Mesendoderm (in vitro differentiated cells): ENCODE results near the gene PF4V1.

Experiments used
- DNase-seq: peaks from one replicate; pipeline ENCODE4 v3.0.0; 2013
- H2AK5ac ChIP-seq: 2 replicates; pipeline ENCODE4 v1.6.1; 2013; ENCODE audit warnings: low read length, inconsistent platforms
- H2BK120ac ChIP-seq: 2 replicates; pipeline ENCODE4 v1.6.1; 2013; ENCODE audit warnings: low read depth, mild to moderate bottlenecking, low read length, moderate library complexity, mixed read lengths
- H2BK15ac ChIP-seq: replicated peaks from 2 replicates; pipeline ENCODE4 v1.6.1; 2013; ENCODE audit warnings: low read depth, mild to moderate bottlenecking, moderate library complexity
- H2BK5ac ChIP-seq: 2 replicates; pipeline ENCODE4 v1.6.1; 2013; ENCODE audit warnings: low read length, inconsistent platforms
- H3K18ac ChIP-seq: 2 replicates; pipeline ENCODE4 v1.6.1; 2013; ENCODE audit warnings: mild to moderate bottlenecking, low read length, mixed read lengths
- H3K23ac ChIP-seq: one replicate; pipeline ENCODE4 v1.6.1; 2013; ENCODE audit warnings: low read length
- H3K27ac ChIP-seq: 2 replicates; pipeline ENCODE4 v1.5.1; 2013; ENCODE audit warnings: low read depth, mild to moderate bottlenecking, inconsistent platforms, low read length, moderate library complexity
- H3K27me3 ChIP-seq: 2 replicates; pipeline ENCODE4 v1.6.1; 2013; ENCODE audit warnings: low read length, control low read depth, mild to moderate bottlenecking, inconsistent platforms; ENCODE audit not compliant: insufficient read depth, poor library complexity
- H3K36me3 ChIP-seq: 2 replicates; pipeline ENCODE4 v1.6.1; 2013; ENCODE audit warnings: low read length, inconsistent platforms; ENCODE audit not compliant: control insufficient read depth, insufficient read depth
- H3K4ac ChIP-seq: one replicate; pipeline ENCODE4 v1.6.1; 2013; ENCODE audit warnings: low read depth, mild to moderate bottlenecking, low read length, moderate library complexity
- H3K4me1 ChIP-seq: 2 replicates; pipeline ENCODE4 v1.6.1; 2013; ENCODE audit warnings: low read depth, low read length, inconsistent platforms; ENCODE audit not compliant: control insufficient read depth
- H3K4me2 ChIP-seq: 2 replicates; pipeline ENCODE4 v1.6.1; 2013; ENCODE audit warnings: low read length
- H3K4me3 ChIP-seq: 2 replicates; pipeline ENCODE4 v1.5.1; 2013; ENCODE audit warnings: mild to moderate bottlenecking, low read length
- H3K56ac ChIP-seq: one replicate; pipeline ENCODE4 v1.6.1; 2013; ENCODE audit warnings: low read length
- H3K79me1 ChIP-seq: 2 replicates; pipeline ENCODE4 v1.6.1; 2013; ENCODE audit warnings: low read length, inconsistent platforms
- H3K79me2 ChIP-seq: 2 replicates; pipeline ENCODE4 v1.6.1; 2013; ENCODE audit warnings: mild to moderate bottlenecking, low read length; ENCODE audit not compliant: control insufficient read depth, insufficient read depth
- H3K9ac ChIP-seq: 2 replicates; pipeline ENCODE4 v1.6.1; 2013; ENCODE audit warnings: low read length, inconsistent platforms
- H4K5ac ChIP-seq: one replicate; pipeline ENCODE4 v1.6.1; 2013; ENCODE audit warnings: low read length
- H4K8ac ChIP-seq: one replicate; pipeline ENCODE4 v1.6.1; 2013; ENCODE audit warnings: low read depth, mild to moderate bottlenecking, control low read depth, low read length, moderate library complexity
- WGBS: extraction: QIAGEN DNeasy Blood & Tissue Kit; methylation state at CpG from one replicate; pipeline ENCODE4 v1.1.7; 2013; ENCODE audit warnings: low lambda C conversion rate, missing lambda C conversion rate; ENCODE audit not compliant: insufficient coverage; ENCODE audit errors: extremely low coverage; 5-methylcytosine and 5-hydroxymethylcytosine counted together

The PF4V1 gene

GRCh38 chr4:73831569-73831968 lies 21.5 kb upstream of the PF4V1 start:
- Histone ChIP-seq H2BK15ac (no peak overlapping the region), H4K5ac (no peak overlapping the region), H2BK120ac (no peak overlapping the region), H3K9ac (no peak overlapping the region), H3K18ac (no peak overlapping the region), H3K4me2 (no peak overlapping the region), H3K23ac (no peak overlapping the region), H3K79me2 (no peaks in the 10 kb centered on the region), H3K4me3 (no peak overlapping the region), H4K8ac (no peak overlapping the region), H3K56ac (no peak overlapping the region), H3K27ac (no peak overlapping the region), H3K4ac (no peak overlapping the region), H3K4me1 (no peaks in the 10 kb centered on the region), H3K27me3 (no peaks in the 10 kb centered on the region), H2AK5ac (no peak overlapping the region), H3K36me3 (no peaks in the 10 kb centered on the region), H3K79me1 (no peaks in the 10 kb centered on the region), H2BK5ac (no peak overlapping the region)
- no peak for DNase-seq
- WGBS: no CpG with 5 or more reads among the region's 2 CpGs

DNA sequence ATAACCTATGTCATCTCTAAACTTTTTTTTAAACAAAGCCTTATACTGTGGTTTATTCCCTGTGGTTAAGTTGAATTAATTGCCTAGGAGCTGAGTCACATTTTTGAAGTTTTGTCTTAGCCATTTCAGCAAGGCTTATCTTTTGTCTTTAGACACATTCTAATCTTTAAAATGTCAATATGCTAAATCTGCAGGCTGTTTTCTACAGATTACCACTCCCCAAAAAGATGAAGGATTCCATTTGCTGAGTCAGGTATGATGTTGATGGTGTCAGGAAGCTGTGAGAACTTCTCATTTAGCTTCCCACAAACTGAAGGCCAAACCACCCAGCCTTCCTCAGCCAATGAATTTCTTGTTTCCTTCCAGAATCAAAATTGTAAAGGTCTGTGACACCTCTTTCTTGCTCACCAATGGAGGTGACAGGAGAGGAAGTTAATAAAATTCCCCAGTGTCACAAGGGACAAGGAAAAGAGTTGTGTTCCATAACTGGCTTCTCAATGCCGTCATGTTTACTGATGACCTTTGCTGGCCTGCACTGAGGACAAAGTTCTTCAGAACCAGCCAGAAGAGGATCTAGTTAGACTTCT lies 20.4 kb upstream of the PF4V1 start:
- no CpG with 5 or more reads among the region's 1 CpG for WGBS
- Histone ChIP-seq H3K4me2 (no peak overlapping the region), H3K56ac (no peak overlapping the region)

GRCh38 chr4:73836373-73837279 lies 16.5 kb upstream of the PF4V1 start, which contains the start of gene CXCL6:
Gene CXCL6 (plus strand): TSS chr4:73836678. CDS start chr4:73836751, 73 bp downstream.
- Histone ChIP-seq H4K8ac (no peak within 1 kb of the TSS), H3K4me1 (no peaks in the 10 kb centered on the region), H3K27ac (no peak within 1 kb of the TSS), H3K79me1 (no peaks in the 10 kb centered on the region), H3K79me2 (no peaks in the 10 kb centered on the region), H2BK5ac (no peak within 1 kb of the TSS), H3K27me3 (no peaks in the 10 kb centered on the region), H3K36me3 (no peaks in the 10 kb centered on the region), H3K4me2 (peak within 1 kb of the TSS; percentile 74), H4K5ac (no peak within 1 kb of the TSS), H3K9ac (peak within 1 kb of the TSS; percentile 60), H3K4ac (no peak within 1 kb of the TSS), H2AK5ac (no peak within 1 kb of the TSS), H2BK15ac (no peak within 1 kb of the TSS), H3K4me3 (peak within 1 kb of the TSS; percentile 62), H3K18ac (peak within 1 kb of the TSS; percentile 18), H2BK120ac (no peak within 1 kb of the TSS), H3K23ac (peak within 1 kb of the TSS; percentile 45), H3K56ac (peak within 1 kb of the TSS; percentile 73)
- WGBS: no CpG with 5 or more reads among the region's 41 CpGs
- DNase-seq: peak; percentile 59

More for the DNA sequence above, 20.4 kb upstream of the PF4V1 start:
- Histone ChIP-seq H3K36me3 (no peaks in the 10 kb centered on the region), H3K4me1 (no peaks in the 10 kb centered on the region), H3K4me3 (no peak overlapping the region), H2AK5ac (no peak overlapping the region), H2BK15ac (no peak overlapping the region), H3K23ac (no peak overlapping the region), H2BK120ac (no peak overlapping the region), H3K27ac (no peak overlapping the region), H3K79me2 (no peaks in the 10 kb centered on the region), H3K27me3 (no peaks in the 10 kb centered on the region), H2BK5ac (no peak overlapping the region), H3K79me1 (no peaks in the 10 kb centered on the region), H3K18ac (no peak overlapping the region), H4K8ac (no peak overlapping the region), H4K5ac (no peak overlapping the region), H3K4ac (no peak overlapping the region), H3K9ac (no peak overlapping the region)
- no peak for DNase-seq

DNA sequence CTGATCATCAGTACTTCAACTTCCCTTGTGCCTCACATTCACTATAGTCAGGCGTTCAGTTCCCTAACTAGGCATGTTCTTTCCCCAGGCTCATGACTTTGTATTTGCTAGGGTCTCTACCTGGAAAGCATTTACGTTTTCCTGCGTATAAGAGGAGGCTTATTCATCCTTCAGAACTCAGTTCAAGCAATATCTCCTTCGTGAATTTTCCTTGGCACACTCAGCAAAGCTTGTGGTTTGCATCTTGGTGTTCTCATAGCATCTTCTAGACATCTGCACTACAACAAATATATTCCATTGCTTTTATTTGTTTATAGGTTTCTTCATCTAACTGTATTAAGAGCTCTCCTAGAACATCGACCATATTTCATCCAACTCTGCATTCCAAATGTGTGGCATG lies 14.0 kb upstream of the PF4V1 start:
- no peak overlapping the region for H3K18ac ChIP-seq
- H3K79me1 ChIP-seq: no peaks in the 10 kb centered on the region
- H3K27me3 ChIP-seq: no peaks in the 10 kb centered on the region
- no peak overlapping the region for H3K56ac ChIP-seq
- no peak overlapping the region for H2BK15ac ChIP-seq
- no peaks in the 10 kb centered on the region for H3K36me3 ChIP-seq
- no peak overlapping the region for H2BK5ac ChIP-seq
- no peak overlapping the region for H3K4me2 ChIP-seq
- no peak overlapping the region for H3K23ac ChIP-seq
- H3K4me3 ChIP-seq: no peak overlapping the region
- no peaks in the 10 kb centered on the region for H3K4me1 ChIP-seq
- H3K79me2 ChIP-seq: no peaks in the 10 kb centered on the region
- no peak overlapping the region for H4K8ac ChIP-seq
- H3K4ac ChIP-seq: no peak overlapping the region
- WGBS: no CpG with 5 or more reads among the region's 5 CpGs
- DNase-seq: no peak
- no peak overlapping the region for H4K5ac ChIP-seq
- no peak overlapping the region for H2BK120ac ChIP-seq
- H3K9ac ChIP-seq: no peak overlapping the region
- H3K27ac ChIP-seq: no peak overlapping the region
- H2AK5ac ChIP-seq: no peak overlapping the region

GRCh38 chr4:73839715-73840114 lies 13.4 kb upstream of the PF4V1 start:
- Histone ChIP-seq H3K79me1 (no peaks in the 10 kb centered on the region), H3K4ac (no peak overlapping the region), H3K4me1 (no peaks in the 10 kb centered on the region), H2AK5ac (no peak overlapping the region), H3K56ac (no peak overlapping the region), H4K8ac (no peak overlapping the region), H2BK15ac (no peak overlapping the region), H3K23ac (no peak overlapping the region), H2BK5ac (no peak overlapping the region), H3K9ac (no peak overlapping the region), H3K79me2 (no peaks in the 10 kb centered on the region), H4K5ac (no peak overlapping the region), H3K27ac (no peak overlapping the region), H3K18ac (no peak overlapping the region), H3K27me3 (no peaks in the 10 kb centered on the region), H2BK120ac (no peak overlapping the region), H3K36me3 (no peaks in the 10 kb centered on the region), H3K4me2 (no peak overlapping the region), H3K4me3 (no peak overlapping the region)
- WGBS: no CpG with 5 or more reads among the region's 3 CpGs
- no peak for DNase-seq
